Thymus (tissue), 11 donors: Measurements from ENCODE around the gene TRIM66. TPM values are rescaled to one million over a fixed set of nuclear protein-coding genes. Genes with fewer than 3 reads are reported as not detected.
A peak's percentile ranks its signal among the peaks of the same experiment; 100 is the strongest.

Source experiments
- DNase-seq, 9 donors: peaks; one replicate each; pipeline ENCODE4 v3.0.0-alpha.2; 2013; ENCODE audit warnings: low spot score in 9 of 9, low read depth in 6 of 9, missing footprints in 1 of 9
- H3K27ac ChIP-seq, 2 donors: one replicate each; pipeline ENCODE4 v1.5.1; 2013; ENCODE audit warnings: control low read depth in 1 of 2, low read depth in 1 of 2, low read length in 1 of 2, mild to moderate bottlenecking in 1 of 2, moderate library complexity in 1 of 2
- H3K27me3 ChIP-seq, 2 donors: one replicate each; pipeline ENCODE4 v1.5.1; 2013; ENCODE audit warnings: low read length in 1 of 2; ENCODE audit not compliant: control insufficient read depth in 2 of 2, insufficient read depth in 1 of 2
- H3K36me3 ChIP-seq, 2 donors: one replicate each; pipeline ENCODE4 v1.5.1; 2013; ENCODE audit warnings: low read length in 1 of 2, mild to moderate bottlenecking in 1 of 2, moderate library complexity in 1 of 2; ENCODE audit not compliant: control insufficient read depth in 2 of 2, insufficient read depth in 2 of 2
- H3K4me1 ChIP-seq, 2 donors: one replicate each; pipeline ENCODE4 v1.5.1; 2013; ENCODE audit warnings: low read length in 2 of 2; ENCODE audit not compliant: control insufficient read depth in 2 of 2, insufficient read depth in 2 of 2
- H3K4me3 ChIP-seq, 2 donors: one replicate each; pipeline ENCODE4 v1.5.1; 2013; ENCODE audit warnings: low read length in 2 of 2, control low read depth in 1 of 2, mild to moderate bottlenecking in 1 of 2
- H3K9me3 ChIP-seq, 2 donors: one replicate each; pipeline ENCODE4 v1.5.1; 2013; ENCODE audit warnings: low read length in 1 of 2, mild to moderate bottlenecking in 1 of 2; ENCODE audit not compliant: control insufficient read depth in 2 of 2, insufficient read depth in 1 of 2
- WGBS: extraction: QIAGEN DNeasy Blood & Tissue Kit; methylation state at CpG from one replicate; pipeline ENCODE4 v1.1.7; 2013; 5-methylcytosine and 5-hydroxymethylcytosine counted together
- polyA plus RNA-seq: library from polyadenylated mRNA; stranded (reverse); fragments of 200-250 nt; gene quantifications from one replicate; pipeline ENCODE4 v1.2.3, GENCODE V29; 2013
- total RNA-seq: library from RNA; stranded (reverse); fragments of 120-200 nt; gene quantifications from one replicate; pipeline ENCODE4 v1.2.4, GENCODE V29; 2013
- donor health status: healthy.

TRIM66 gene
- total and polyA plus RNA-seq, 2 donors, result 2.7 to 4.6 TPM

DNA sequence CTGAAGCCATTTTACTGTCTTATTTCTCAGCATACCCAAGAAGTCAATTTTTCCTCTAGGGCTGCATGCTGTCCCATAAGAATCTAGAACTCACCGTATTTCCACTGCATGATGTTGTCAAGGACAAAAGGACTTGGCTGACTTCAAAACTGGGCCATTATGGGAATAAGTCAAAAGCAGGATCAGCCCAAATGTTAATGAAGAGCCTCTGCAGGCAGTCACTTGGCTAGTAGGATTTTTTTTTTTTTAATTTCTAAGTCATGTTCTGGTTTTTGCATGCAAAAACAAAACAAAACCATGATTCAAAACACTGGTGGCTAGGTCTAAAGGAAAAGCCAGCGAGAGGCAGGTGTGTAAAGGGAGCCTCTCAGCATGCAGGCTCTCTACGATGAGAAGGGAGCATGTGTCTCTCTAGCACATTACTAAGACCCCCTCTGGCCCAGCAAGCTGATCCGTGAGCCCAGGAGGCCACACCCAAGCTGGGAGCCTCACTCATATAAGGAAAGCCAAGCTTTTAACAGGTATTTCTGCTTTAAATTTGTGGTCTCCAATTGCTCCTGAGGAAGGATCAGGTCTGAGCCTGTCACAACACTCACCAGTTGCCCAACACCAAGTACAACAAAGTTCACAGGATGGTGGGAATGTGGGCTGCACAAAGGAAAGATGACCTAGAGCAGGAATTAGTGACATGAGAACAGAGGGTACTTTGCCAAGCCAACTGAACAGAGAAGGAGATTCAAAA lies 67.0 kb downstream of the TRIM66 start:
- no peak overlapping the region for H3K4me3 ChIP-seq
- WGBS, result 96% methylated on average over 4 of the region's 4 CpGs
- H3K4me1 ChIP-seq, result no peaks in the 10 kb centered on the region
- H3K9me3 ChIP-seq, result no peaks in the 10 kb centered on the region
- H3K36me3 ChIP-seq, result peaks cover 4 to 12% of the 10 kb centered on the region in 2 donors
- no peaks in the 10 kb centered on the region for H3K27me3 ChIP-seq
- no peak overlapping the region for H3K27ac ChIP-seq
- DNase-seq, result no peak

DNA sequence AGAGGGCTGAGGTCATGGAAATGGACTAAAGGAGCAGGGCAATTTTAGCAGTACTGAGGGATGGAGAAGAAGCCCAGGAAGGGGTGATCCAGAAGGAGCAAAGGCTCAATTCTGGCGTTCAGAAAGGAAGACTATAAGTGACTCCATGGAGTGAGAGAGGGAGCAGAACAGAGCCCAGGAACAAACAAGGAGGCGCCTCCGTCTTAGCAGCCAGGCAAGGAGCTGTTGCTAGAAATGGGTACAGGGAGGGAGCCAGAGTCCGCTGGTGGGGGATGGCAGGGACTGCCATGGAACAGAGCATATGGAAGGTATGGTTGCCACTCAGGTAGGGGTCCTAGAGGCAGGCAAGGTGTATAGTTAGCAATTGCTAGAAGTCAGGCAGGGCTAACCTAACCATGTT lies 68.0 kb downstream of the TRIM66 start:
- H3K36me3 ChIP-seq, result peaks cover 2 to 12% of the 10 kb centered on the region in 2 donors
- no peaks in the 10 kb centered on the region for H3K4me1 ChIP-seq
- no peaks in the 10 kb centered on the region for H3K9me3 ChIP-seq
- H3K27ac ChIP-seq, result no peak overlapping the region
- WGBS, result 97% methylated on average over 4 of the region's 4 CpGs
- no peaks in the 10 kb centered on the region for H3K27me3 ChIP-seq
- no peak for DNase-seq
- H3K4me3 ChIP-seq, result no peak overlapping the region

DNA sequence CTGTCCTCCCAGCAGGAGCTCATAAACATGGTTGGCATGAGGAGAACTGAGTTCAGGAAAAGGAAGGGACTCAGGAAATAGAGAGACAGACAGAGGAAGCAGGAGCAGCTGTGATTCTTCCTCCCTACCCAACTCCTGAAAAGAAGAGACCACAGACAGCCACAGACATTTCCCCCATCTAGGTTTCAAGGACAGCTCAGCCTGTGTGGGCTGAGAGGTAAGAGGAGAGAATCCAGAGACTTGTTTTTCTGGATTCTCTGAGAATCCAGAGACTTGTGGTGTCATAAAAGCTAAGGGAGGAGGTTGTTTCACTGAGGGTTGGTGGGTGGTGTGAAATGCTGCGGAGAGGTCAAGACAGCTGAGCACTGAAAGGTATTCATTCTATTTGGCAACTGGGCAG lies 69.4 kb downstream of the TRIM66 start:
- no peak overlapping the region for H3K27ac ChIP-seq
- 98% methylated on average over 1 of the region's 1 CpG for WGBS

DNA sequence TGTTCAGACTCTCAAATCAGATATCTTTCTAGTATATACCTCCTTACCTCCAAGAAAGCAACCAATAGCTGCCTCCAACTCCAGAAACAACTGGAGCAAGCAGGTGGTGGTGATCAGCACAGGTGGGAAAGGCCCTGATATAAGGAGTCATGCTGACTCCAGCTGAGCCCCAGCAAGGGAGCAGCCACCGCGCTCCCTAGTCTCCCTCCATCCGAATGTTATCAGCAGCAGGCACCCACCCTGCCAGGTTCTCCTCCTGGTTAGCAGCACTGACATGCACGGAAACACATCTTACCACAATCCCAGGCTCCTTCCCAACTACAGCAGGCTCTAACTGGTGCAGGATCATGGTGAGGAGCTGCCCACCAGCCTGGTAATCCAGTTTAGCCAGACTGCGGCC lies 69.9 kb downstream of the TRIM66 start:
- WGBS, result 93% methylated on average over 5 of the region's 5 CpGs
- Histone ChIP-seq H3K4me3 (no peak overlapping the region), H3K4me1 (no peaks in the 10 kb centered on the region), H3K9me3 (no peaks in the 10 kb centered on the region), H3K36me3 (peaks cover 0 to 12% of the 10 kb centered on the region in 2 donors), H3K27me3 (no peaks in the 10 kb centered on the region), H3K27ac (no peak overlapping the region)
- DNase-seq, result no peak

More for the DNA sequence above, 69.4 kb downstream of the TRIM66 start:
- H3K27me3 ChIP-seq, result no peaks in the 10 kb centered on the region
- H3K4me1 ChIP-seq, result no peaks in the 10 kb centered on the region
- no peak overlapping the region for H3K4me3 ChIP-seq
- peaks cover 0 to 12% of the 10 kb centered on the region in 2 donors for H3K36me3 ChIP-seq
- no peaks in the 10 kb centered on the region for H3K9me3 ChIP-seq
- DNase-seq, result no peak

DNA sequence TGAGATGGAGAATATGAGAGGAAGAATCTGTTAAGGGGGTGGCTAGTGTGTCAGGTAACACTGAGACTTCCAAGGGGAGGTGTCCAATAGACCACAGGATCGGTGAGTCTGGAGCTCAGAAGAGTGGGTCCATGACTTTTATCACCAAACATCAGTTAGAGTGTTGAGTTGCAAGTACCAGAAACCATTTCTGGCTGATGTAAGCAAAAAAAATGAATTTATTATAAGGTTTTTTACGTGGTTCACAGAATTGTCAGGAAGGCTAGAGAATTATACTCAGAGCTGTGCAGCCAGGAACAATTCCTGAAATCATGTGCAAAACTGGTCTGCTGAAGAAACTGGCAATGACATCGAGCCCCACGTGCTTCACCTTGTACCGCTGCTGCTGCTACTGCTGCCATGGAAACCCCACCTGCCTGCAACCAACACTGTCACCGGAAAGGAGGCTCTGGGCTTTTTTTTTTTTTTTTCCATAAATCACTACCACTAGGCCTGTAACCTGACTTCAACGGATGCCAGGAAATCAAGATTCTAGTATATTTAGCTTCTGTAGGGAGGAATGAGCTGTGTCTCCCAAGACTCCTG lies 71.8 kb downstream of the TRIM66 start:
- WGBS, result 37% methylated on average over 7 of the region's 7 CpGs
- no peaks in the 10 kb centered on the region for H3K9me3 ChIP-seq
- no peak overlapping the region for H3K27ac ChIP-seq
- H3K36me3 ChIP-seq, result peaks cover 0 to 7% of the 10 kb centered on the region in 2 donors
- DNase-seq, result peak in 5 of 9 donors; percentile 17 to 74 (median 21)
- no peak overlapping the region for H3K4me3 ChIP-seq
- no peaks in the 10 kb centered on the region for H3K4me1 ChIP-seq
- no peaks in the 10 kb centered on the region for H3K27me3 ChIP-seq

DNA sequence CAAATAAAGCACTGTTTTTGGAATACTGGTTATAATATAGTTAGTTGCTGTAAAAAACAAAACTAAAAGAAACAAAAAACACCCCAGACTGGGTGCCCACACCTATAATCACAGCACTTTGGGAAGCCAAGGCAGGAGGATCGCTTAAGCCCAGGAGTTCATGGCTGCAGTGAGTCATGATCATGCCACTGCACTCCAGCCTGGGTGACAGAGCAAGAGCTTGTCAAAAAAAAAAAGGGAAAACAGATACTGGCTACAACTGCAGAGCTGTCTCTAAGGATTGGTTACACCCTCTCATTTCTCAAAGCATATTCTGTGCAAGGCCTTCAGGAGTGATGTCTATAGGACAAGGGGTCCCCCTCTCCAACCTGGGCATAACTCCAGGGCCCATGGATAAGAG lies 73.8 kb downstream of the TRIM66 start:
- Histone ChIP-seq H3K4me1 (no peaks in the 10 kb centered on the region), H3K4me3 (no peak overlapping the region), H3K36me3 (peaks cover 0 to 4% of the 10 kb centered on the region in 2 donors), H3K27ac (no peak overlapping the region), H3K9me3 (no peaks in the 10 kb centered on the region), H3K27me3 (no peaks in the 10 kb centered on the region)
- no peak for DNase-seq
- WGBS, result 98% methylated on average over 1 of the region's 1 CpG

DNA sequence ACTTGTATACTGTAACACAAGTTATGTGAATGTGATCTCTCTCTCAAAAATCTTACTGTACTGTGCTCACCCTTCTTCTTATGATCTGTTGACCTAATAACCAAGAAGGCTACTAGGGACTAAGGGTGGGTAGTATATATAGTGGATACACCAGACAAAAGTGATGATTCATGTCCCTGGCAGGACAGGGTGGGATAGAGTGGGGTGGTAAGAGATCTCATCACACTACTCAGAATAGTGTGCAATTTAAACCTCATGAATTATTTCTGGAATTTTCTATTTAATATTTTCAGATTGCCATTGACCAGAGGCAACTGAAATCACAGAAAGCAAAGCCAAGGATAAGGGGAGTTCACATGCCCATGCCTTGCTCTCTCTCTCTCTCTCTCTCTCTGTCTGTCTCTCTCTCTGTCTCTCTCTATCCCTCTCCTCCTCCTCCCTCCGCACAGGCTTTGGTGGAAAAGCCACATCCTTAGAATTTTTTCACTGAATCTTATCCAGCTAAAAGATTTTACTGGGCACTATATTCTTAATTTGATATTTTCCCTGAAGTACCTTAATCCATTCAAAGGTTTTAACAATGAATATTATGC lies 76.4 kb downstream of the TRIM66 start:
- 92% methylated on average over 1 of the region's 1 CpG for WGBS
- Histone ChIP-seq H3K4me3 (no peak overlapping the region), H3K27ac (no peak overlapping the region), H3K4me1 (no peaks in the 10 kb centered on the region), H3K9me3 (no peaks in the 10 kb centered on the region), H3K27me3 (no peaks in the 10 kb centered on the region), H3K36me3 (no peaks in the 10 kb centered on the region)
- DNase-seq, result no peak

DNA sequence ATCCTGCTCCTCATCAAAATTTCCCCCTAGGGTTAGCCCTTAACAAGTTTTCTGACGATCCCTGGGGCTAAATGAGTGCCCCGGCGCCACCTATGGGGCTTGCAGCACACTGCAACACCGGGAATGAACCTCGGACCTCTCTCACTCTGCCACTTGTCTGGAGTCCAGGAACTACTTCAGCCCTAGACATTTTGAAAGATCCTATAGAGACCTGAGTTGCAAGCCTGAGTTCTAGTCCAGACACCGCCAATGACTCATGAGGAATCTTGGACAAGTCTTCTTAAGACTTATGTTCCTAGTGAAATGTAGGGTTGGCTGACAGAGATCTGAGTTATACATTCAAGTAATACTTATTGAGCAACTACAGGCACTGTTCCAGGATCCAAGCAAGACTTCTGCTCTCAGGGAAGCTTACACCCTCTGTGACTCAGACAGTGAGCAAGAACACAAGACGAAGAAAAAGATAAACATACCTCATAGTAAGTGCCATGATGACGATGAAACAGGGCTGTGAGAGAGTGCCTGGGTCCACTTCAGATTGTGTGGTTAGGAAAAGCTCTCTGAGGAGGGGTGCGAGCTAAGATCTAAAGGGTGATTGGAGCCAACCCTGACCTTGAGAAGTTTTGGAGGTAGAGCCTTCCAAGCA lies 78.3 kb downstream of the TRIM66 start:
- Histone ChIP-seq H3K4me3 (no peak overlapping the region), H3K9me3 (no peaks in the 10 kb centered on the region), H3K4me1 (no peaks in the 10 kb centered on the region), H3K27ac (no peak overlapping the region), H3K27me3 (no peaks in the 10 kb centered on the region), H3K36me3 (no peaks in the 10 kb centered on the region)
- WGBS, result 36% methylated on average over 9 of the region's 9 CpGs
- peak in 5 of 9 donors; percentile 15 to 61 (median 29) for DNase-seq

DNA sequence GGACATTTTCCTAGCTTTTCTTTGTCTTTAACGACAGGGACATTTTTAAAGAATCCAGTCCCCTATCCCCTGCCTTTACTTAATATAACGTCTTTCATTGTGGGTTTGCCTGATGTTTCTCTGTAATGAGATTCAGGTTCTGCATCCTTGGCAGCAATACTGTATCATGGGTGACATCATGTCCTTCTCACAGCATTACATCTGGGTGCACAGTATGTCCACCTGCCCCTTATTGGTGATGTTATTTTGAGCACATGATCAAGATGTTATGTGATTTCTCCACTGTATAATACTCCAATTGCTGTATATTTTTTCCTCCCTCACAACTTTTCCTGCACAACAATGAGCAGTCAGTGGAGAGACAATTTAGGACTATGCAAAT lies 78.8 kb downstream of the TRIM66 start:
- Histone ChIP-seq H3K9me3 (no peaks in the 10 kb centered on the region), H3K36me3 (no peaks in the 10 kb centered on the region), H3K27me3 (no peaks in the 10 kb centered on the region), H3K4me3 (no peak overlapping the region), H3K27ac (no peak overlapping the region), H3K4me1 (no peaks in the 10 kb centered on the region)
- no peak for DNase-seq
- 97% methylated on average over 2 of the region's 2 CpGs for WGBS
